Measurements from ENCODE around the gene RARRES2. TPM values are rescaled to one million over a fixed set of nuclear protein-coding genes. Genes with fewer than 3 reads are reported as not detected.

The RARRES2 gene
- 0.19 TPM in 1 of 2 replicates, not detected in the other for total RNA-seq

DNA sequence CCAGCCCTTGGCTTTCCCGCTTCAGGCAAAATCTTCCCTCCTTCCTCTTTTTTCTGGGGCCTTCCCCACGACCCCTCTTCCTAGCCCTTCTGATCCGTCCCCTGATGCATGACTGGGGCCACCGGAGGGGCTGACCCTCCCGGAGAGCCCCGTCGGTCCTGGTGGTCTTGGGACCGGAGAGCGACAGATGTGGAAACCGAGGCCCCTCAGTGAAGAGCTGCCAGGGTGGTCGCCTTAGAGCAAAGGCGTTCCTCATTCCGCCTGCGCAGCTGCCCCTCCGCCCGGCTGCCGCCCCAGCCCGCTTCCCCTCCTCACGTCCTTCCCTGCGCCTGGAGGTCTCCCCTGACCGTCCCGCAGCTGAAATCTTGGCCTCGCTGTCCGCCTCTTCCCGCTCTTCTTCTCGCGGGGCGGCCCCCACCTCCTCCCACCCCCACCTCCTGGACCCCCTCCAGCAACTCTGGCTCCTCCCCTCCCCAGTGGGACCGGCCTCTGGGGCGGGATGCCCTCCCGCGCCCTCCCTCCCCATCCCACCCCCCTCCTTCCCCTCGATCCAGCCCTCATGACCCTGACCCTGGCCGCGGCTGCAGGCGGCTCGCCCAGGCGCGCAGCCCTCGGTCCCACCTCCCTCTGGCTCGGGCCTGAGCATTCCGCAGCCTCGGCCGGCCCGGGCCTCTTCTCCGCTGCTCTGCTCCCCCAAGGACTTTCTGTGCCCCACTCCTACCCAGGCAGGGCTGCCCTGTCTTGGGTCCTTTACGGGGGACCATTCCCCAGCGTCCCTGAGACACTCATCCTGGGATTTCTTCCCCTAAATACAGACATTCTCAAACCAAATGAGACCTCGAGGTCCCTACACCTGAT is at the start of gene RARRES2:
Gene RARRES2 (minus strand): TSS at position 367 of the 858 bp plus-strand sequence. CDS start 1,020 bp downstream, outside the sequence.

DNA sequence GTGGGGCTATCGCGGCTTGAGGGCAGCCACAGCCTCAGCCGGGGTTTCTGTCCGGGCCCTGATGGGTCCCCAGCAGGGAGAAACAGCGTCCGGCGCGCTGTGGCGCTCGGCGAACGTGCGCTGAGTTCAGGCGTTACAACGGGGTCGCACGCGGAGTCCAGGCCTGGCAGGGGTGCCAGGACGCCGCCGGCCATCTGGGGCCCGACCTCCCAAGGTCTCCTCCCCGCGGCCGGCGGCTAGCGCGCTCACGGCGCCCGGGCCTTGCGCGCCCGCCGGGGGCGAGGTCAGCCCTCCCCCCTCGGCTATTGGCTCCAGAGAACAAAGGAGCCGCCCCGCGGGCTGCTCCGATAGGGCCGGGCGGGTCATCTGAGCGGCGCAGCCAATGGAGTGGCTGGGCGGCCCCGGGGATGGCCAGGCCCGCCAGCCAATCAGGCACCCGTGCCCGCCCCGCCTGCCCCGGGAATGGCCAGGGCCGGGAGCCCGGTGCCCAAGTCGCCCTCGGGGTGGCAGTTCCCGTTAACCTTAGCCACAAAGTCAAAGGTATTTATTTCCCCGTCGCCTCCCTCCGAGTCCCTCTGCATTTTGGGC is 37.5 kb upstream of the RARRES2 start, which contains the start of gene ZNF775:
Gene ZNF775 (plus strand): TSS at position 478 of the 588 bp plus-strand sequence. CDS start 9,141 bp downstream, outside the sequence.

DNA sequence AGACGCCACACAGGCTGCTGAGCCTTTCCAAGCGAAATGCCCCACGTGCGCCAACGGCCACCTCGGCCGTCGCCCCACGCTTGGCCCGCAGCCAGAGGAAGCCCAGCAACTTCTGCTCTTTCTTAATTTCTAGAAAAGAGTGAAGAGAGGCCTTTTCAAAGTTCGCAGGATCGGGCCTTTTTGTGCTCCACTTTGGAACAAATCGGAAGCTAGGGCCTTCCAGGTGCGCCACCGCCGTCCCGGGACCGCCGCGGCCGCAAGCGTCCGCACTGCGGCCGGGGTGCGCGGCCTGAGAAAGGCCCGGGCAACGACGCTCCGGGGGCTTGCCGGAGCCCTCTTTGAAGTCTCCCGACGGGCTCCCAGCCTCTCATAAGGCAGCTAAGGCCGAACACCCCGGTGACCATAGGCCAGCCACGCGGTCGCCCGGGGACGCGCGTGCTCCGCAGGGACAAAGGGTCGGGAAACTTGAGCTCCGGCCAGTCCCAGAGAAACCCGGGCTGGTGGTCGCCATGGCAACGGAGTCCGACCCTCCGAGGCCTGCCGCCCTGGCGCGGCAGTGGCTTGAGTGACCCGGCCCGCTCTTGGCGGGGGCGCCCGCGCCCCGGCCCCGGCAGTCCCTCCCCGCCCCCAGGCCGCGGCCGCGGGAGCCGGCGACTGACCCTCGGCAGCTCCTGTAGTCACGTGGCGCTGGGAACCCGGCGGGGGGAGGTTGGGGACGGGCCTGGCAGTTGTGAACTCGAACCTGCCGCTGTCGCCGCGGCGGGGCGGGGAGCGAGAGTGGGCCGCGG is 26.9 kb upstream of the RARRES2 start, which contains the start of gene REPIN1:
Gene REPIN1 (plus strand): TSS at position 727 of the 788 bp plus-strand sequence. CDS start 890 bp downstream, outside the sequence.

DNA sequence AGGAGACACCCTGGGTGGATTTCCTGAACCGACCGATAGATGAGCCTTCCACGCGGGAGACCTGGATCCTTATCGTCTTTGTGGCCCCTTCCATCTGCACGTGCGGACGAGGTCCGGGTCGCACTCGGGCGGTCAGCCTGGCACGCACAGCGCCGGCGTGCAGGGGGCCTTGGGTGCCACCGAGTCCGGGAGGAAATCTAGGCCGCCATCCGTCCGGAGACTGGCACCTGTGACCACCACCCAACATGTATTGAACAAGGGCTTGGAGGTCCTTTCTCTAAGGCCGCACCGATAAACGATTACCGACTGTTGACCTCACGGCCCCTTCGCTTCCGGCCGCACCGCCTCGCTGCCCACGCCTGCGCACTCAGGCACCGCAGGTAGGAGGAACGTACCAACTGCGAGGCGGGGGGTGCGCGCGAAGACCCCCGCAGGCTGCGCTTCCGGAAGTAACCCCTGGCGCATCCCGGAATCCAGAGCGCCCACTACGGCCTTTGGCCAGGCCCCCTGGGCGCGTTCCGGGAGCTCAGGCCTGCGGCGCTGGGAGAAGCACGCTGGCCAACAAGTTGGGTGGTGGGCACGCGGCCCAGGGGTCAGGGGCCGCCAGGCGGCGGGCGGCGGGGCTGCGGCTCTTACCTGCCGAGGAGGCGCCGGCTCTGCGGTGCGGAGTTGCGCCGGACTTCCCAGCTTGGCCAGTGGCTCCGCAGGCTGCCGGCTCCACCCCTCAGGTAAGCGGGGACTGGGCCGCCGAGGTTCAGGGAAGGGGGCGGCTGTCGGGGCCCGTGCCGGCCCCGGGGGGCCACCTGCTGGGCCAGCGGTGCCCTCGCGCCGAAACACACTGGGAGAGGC is 18.4 kb downstream of the RARRES2 start, which contains the start of the genes ACTR3C and LRRC61:
Gene ACTR3C (minus strand): TSS at position 713 of the 849 bp plus-strand sequence. CDS start 28,249 bp downstream, outside the sequence.
Gene LRRC61 (plus strand): TSS at position 523 of the 849 bp plus-strand sequence. CDS start 13,507 bp downstream, outside the sequence.

Other genes starting within 250 kb of the RARRES2 start
- gene LRRC61, start 18.3 kb downstream of the RARRES2 start, total RNA-seq = 0.16 and 3.1 TPM in 2 replicates
- 0.16 and 5.4 TPM in 2 replicates for gene ACTR3C, start 18.1 kb downstream of the RARRES2 start, total RNA-seq
- 43.5 and 74.2 TPM in 2 replicates for gene REPIN1, start 27.2 kb upstream of the RARRES2 start, total RNA-seq
- gene ZNF775, start 37.7 kb upstream of the RARRES2 start, total RNA-seq = 7.0 and 7.8 TPM in 2 replicates
- 74.8 and 102 TPM in 2 replicates for gene GIMAP8, start 109.0 kb upstream of the RARRES2 start, total RNA-seq
- gene GIMAP7, start 173.2 kb upstream of the RARRES2 start, total RNA-seq = 41.2 and 88.9 TPM in 2 replicates
- gene GIMAP4, start 225.8 kb upstream of the RARRES2 start, total RNA-seq = 131 and 293 TPM in 2 replicates

All from bladder microvascular endothelial cell (primary cell).